Immature natural killer cell (primary cell): ENCODE measurements around the gene RASAL2. TPM values are rescaled to one million over a fixed set of nuclear protein-coding genes. Genes with fewer than 3 reads are reported as not detected.

Source experiments
- DNase-seq, 3 donors: peaks; one replicate each; pipeline ENCODE4 v3.0.0; 2022; ENCODE audit warnings: mixed read lengths in 1 of 3
- H3K27ac Mint-ChIP-seq, 6 donors: one replicate each; pipeline ENCODE4 v1.8.0; 2020; ENCODE audit warnings: mixed read lengths in 6 of 6, mild to moderate bottlenecking in 5 of 6, inconsistent platforms in 4 of 6, moderate library complexity in 3 of 6
- H3K27me3 Mint-ChIP-seq, 3 donors: one replicate each; pipeline ENCODE4 v1.8.0; 2020 to 2021; ENCODE audit warnings: low read depth in 3 of 3, mild to moderate bottlenecking in 3 of 3, mixed read lengths in 3 of 3, moderate library complexity in 3 of 3, inconsistent platforms in 1 of 3
- H3K36me3 Mint-ChIP-seq, 3 donors: one replicate each; pipeline ENCODE4 v1.8.0; 2020; ENCODE audit warnings: mixed read lengths in 3 of 3, inconsistent platforms in 2 of 3, mild to moderate bottlenecking in 2 of 3
- H3K4me1 Mint-ChIP-seq, 2 donors: one replicate each; pipeline ENCODE4 v1.8.0; 2020; ENCODE audit warnings: inconsistent platforms in 2 of 2, mild to moderate bottlenecking in 2 of 2, mixed read lengths in 2 of 2, moderate library complexity in 1 of 2
- H3K4me3 Mint-ChIP-seq, 5 donors: one replicate each; pipeline ENCODE4 v1.8.0; 2020; ENCODE audit warnings: mild to moderate bottlenecking in 5 of 5, mixed read lengths in 5 of 5, inconsistent platforms in 3 of 5, moderate library complexity in 3 of 5
- H3K9me3 Mint-ChIP-seq, 6 donors: one replicate each; pipeline ENCODE4 v1.8.0; 2020; ENCODE audit warnings: mild to moderate bottlenecking in 6 of 6, mixed read lengths in 6 of 6, inconsistent platforms in 4 of 6, moderate library complexity in 3 of 6
- polyA plus RNA-seq, 3 donors: library from polyadenylated mRNA; unstranded; fragments of 300-500 nt; fragmentation: Illumina TruSeq; gene quantifications; one replicate each; pipeline ENCODE4 v1.2.3, GENCODE V29; 2021

Gene RASAL2
- polyA plus RNA-seq, 3 donors from 2014 or later, result not detected

GRCh38 chr1:178060789-178061556 is 32.9 kb upstream of the RASAL2 start:
- Mint-ChIP-seq H3K36me3 (no peaks in the 10 kb centered on the region), H3K9me3 (peaks cover 0 to 20% (median 7%) of the 10 kb centered on the region in 6 donors), H3K27ac (no peak overlapping the region)

DNA sequence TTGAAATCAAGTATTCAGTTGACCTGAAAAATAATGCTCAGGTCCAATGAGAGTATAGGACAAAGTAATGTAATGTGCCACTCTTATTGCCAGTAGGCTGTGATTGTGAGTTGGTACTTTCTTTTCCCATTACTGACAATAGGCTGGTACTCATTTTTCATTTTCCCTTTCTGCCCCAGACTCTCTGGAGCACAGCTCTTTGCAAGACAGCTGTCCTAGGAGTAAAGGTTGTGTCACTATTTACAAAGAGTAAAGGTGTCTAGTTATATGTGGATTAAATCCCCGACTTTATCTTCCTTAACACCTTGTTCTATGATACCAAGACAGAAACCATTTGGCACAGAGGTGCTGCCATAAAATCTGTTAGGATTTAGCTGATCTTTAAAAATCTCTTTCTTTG is 32.3 kb upstream of the RASAL2 start:
- peaks cover 0 to 4% (median 4%) of the 10 kb centered on the region in 3 donors for H3K27me3 Mint-ChIP-seq
- H3K4me3 Mint-ChIP-seq, result no peak overlapping the region
- DNase-seq, result no peak
- peaks cover 0 to 22% (median 7%) of the 10 kb centered on the region in 6 donors for H3K9me3 Mint-ChIP-seq
- no peaks in the 10 kb centered on the region for H3K4me1 Mint-ChIP-seq
- no peak overlapping the region for H3K27ac Mint-ChIP-seq
- no peaks in the 10 kb centered on the region for H3K36me3 Mint-ChIP-seq

More at GRCh38 chr1:178060789-178061556, 32.9 kb upstream of the RASAL2 start:
- DNase-seq, result no peak
- Mint-ChIP-seq H3K27me3 (peaks cover 0 to 7% (median 4%) of the 10 kb centered on the region in 3 donors), H3K4me1 (no peaks in the 10 kb centered on the region), H3K4me3 (no peak overlapping the region)

DNA sequence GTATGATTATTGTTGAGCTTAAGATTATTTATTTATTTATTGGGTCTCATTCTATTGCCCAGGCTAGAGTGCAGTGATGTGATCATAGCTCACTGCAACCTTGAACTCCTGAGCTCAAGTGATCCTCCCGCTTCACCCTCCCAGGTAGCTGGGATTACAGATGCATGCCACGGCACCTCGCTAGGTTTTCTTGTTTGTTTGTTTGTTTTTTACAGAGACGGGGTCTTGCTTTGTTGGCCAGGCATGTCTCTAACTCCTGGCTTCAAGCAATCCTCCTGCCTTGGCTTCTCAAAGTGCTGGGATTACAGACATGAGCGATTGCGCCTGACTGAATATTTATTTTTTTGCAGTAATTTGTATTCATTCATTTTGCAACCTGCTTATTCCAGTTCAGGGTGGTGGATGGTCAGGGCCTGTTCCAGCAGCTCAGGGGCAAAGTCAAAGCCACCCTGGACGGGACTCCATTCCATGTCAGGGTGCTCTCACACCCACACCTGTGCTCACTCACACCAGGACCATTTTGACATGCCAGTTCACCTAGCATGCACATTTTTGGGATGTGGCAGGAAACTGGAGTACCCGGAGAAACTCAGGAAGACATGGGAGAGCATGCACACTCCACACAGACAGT is 29.6 kb upstream of the RASAL2 start:
- H3K36me3 Mint-ChIP-seq, result no peaks in the 10 kb centered on the region
- DNase-seq, result no peak
- H3K27ac Mint-ChIP-seq, result no peak overlapping the region
- H3K4me3 Mint-ChIP-seq, result no peak overlapping the region
- H3K4me1 Mint-ChIP-seq, result no peaks in the 10 kb centered on the region
- H3K27me3 Mint-ChIP-seq, result peaks cover 0 to 11% (median 0%) of the 10 kb centered on the region in 3 donors
- H3K9me3 Mint-ChIP-seq, result peaks cover 0 to 24% (median 7%) of the 10 kb centered on the region in 6 donors

GRCh38 chr1:178065250-178065649 is 28.7 kb upstream of the RASAL2 start:
- no peaks in the 10 kb centered on the region for H3K4me1 Mint-ChIP-seq
- H3K4me3 Mint-ChIP-seq, result no peak overlapping the region
- no peaks in the 10 kb centered on the region for H3K36me3 Mint-ChIP-seq
- peaks cover 0 to 24% (median 7%) of the 10 kb centered on the region in 6 donors for H3K9me3 Mint-ChIP-seq
- no peak overlapping the region for H3K27ac Mint-ChIP-seq
- H3K27me3 Mint-ChIP-seq, result peaks cover 0 to 10% (median 0%) of the 10 kb centered on the region in 3 donors
- no peak for DNase-seq

GRCh38 chr1:178066296-178066907 is 27.5 kb upstream of the RASAL2 start:
- H3K4me3 Mint-ChIP-seq, result no peak overlapping the region
- peaks cover 0 to 24% (median 7%) of the 10 kb centered on the region in 6 donors for H3K9me3 Mint-ChIP-seq
- H3K4me1 Mint-ChIP-seq, result no peaks in the 10 kb centered on the region
- H3K27me3 Mint-ChIP-seq, result peaks cover 0 to 8% (median 0%) of the 10 kb centered on the region in 3 donors
- H3K36me3 Mint-ChIP-seq, result no peaks in the 10 kb centered on the region
- DNase-seq, result no peak
- no peak overlapping the region for H3K27ac Mint-ChIP-seq

GRCh38 chr1:178066908-178067614 is 26.8 kb upstream of the RASAL2 start:
- no peaks in the 10 kb centered on the region for H3K36me3 Mint-ChIP-seq
- peaks cover 0 to 24% (median 7%) of the 10 kb centered on the region in 6 donors for H3K9me3 Mint-ChIP-seq
- DNase-seq, result no peak
- no peaks in the 10 kb centered on the region for H3K4me1 Mint-ChIP-seq
- no peak overlapping the region for H3K27ac Mint-ChIP-seq
- H3K4me3 Mint-ChIP-seq, result no peak overlapping the region
- H3K27me3 Mint-ChIP-seq, result peaks cover 0 to 8% (median 0%) of the 10 kb centered on the region in 3 donors

DNA sequence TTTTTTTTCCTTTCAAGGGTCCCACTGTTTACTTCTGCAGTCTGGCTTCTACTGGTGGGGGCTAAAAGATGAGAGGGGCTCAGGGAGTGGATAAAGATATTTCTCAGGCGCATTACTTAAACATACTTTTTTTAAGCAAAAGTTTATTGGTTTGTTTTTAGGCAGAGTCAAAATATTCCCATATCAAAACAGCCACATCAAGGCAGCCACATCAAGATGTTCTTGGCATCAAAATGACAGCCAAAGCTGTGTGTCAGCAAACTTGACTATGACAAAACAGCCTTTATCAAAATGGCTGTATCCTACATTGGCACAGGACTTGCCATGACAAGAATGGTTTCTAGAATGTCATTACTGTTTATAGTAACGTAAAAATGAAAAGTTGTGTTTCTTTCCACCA is 22.1 kb upstream of the RASAL2 start:
- peaks cover 0 to 8% (median 0%) of the 10 kb centered on the region in 3 donors for H3K27me3 Mint-ChIP-seq
- H3K9me3 Mint-ChIP-seq, result peaks cover 2 to 17% (median 8%) of the 10 kb centered on the region in 6 donors
- H3K4me1 Mint-ChIP-seq, result no peaks in the 10 kb centered on the region
- no peak overlapping the region for H3K4me3 Mint-ChIP-seq
- H3K27ac Mint-ChIP-seq, result no peak overlapping the region
- DNase-seq, result no peak
- H3K36me3 Mint-ChIP-seq, result no peaks in the 10 kb centered on the region

GRCh38 chr1:178072326-178072725 is 21.6 kb upstream of the RASAL2 start:
- H3K27me3 Mint-ChIP-seq, result peaks cover 0 to 6% (median 0%) of the 10 kb centered on the region in 3 donors
- H3K36me3 Mint-ChIP-seq, result no peaks in the 10 kb centered on the region
- H3K27ac Mint-ChIP-seq, result no peak overlapping the region
- no peaks in the 10 kb centered on the region for H3K4me1 Mint-ChIP-seq
- H3K4me3 Mint-ChIP-seq, result no peak overlapping the region
- peaks cover 2 to 22% (median 8%) of the 10 kb centered on the region in 6 donors for H3K9me3 Mint-ChIP-seq
- no peak for DNase-seq

DNA sequence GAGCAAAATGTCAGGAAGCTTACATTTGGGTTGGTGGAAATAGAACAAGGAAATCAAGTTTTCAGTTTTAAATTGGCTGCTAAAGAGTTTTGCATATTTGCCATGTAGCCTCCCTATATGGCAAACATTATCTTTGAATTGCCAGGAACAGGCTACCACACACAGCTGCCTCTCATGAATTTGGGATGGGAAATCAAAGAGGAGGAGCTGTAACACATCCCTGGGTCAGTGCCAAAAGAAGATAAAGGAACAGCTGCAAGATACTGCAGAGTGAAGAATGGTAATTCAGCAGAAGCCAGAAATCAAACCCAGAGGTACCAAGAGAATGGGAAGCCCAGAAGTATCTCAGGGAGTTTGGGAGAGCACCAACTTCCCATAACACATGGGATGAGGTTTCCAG is 18.6 kb upstream of the RASAL2 start:
- no peak for DNase-seq
- Mint-ChIP-seq H3K27ac (no peak overlapping the region), H3K27me3 (peaks cover 0 to 1% (median 0%) of the 10 kb centered on the region in 3 donors), H3K9me3 (peaks cover 4 to 29% (median 13%) of the 10 kb centered on the region in 6 donors), H3K36me3 (no peaks in the 10 kb centered on the region), H3K4me3 (no peak overlapping the region), H3K4me1 (no peaks in the 10 kb centered on the region)

DNA sequence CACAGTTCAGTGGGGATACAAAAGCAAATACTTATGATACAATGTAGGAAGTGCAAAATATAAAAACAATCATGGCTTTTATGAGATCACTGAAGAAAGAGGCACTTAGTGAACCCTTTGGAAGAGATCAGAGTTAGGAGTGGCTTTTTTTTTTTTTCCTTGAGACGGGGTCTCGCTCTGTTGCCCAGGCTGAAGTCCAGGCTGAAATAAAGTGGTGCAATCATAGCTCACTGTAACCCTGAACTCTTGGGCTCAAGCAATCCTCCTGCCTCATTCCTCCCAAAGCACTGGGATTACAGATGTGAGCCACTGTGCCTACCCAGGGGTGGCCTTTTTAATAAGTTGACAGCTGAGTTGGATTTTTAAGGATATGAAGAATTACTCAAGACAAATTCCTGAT is 17.3 kb upstream of the RASAL2 start:
- no peak overlapping the region for H3K27ac Mint-ChIP-seq
- DNase-seq, result no peak
- H3K9me3 Mint-ChIP-seq, result peaks cover 4 to 29% (median 14%) of the 10 kb centered on the region in 6 donors
- H3K27me3 Mint-ChIP-seq, result peaks cover 0 to 1% (median 0%) of the 10 kb centered on the region in 3 donors
- no peaks in the 10 kb centered on the region for H3K36me3 Mint-ChIP-seq
- H3K4me3 Mint-ChIP-seq, result no peak overlapping the region
- H3K4me1 Mint-ChIP-seq, result no peaks in the 10 kb centered on the region

DNA sequence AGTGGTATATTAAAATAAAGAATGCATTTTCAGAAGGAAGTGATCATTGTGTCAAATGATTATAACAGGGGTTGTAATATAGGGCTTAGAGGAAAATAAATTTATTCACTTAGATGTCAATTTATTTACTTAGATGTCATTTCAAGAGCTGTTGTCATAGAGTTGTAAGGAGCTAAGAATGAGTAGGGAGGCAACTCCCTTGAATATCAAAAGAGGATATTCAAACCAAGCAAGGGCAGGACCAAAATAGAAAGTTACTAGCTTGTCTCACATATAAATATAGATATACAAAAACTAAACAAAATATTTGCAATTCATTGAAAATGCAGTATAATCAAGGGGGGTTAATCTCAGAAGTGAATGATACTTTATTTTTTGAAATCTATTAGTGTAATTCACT is 16.0 kb upstream of the RASAL2 start:
- Mint-ChIP-seq H3K9me3 (peaks cover 9 to 22% (median 15%) of the 10 kb centered on the region in 6 donors), H3K27me3 (peaks cover 0 to 3% (median 0%) of the 10 kb centered on the region in 3 donors), H3K4me1 (no peaks in the 10 kb centered on the region)

DNA sequence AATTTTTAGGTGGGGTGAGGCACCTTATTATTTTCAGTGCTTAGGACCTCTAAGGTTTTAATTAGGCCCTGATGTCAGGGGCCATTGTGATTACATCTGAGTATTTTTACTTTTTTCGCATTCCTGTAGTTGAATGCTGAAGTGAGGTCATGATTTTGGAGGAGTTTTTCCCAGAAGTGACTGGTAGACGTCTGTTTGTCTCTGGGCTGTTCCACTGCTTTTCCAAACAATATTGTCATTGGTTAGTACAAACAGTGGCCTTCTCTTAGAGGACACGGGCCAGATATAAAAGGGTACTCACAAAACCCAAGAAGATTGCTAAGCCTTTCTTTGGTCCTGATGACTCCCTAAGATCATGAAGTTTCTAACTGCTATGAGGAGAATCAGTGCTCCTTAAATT is 7.6 kb upstream of the RASAL2 start:
- no peaks in the 10 kb centered on the region for H3K36me3 Mint-ChIP-seq
- H3K27me3 Mint-ChIP-seq, result peaks cover 1 to 4% (median 3%) of the 10 kb centered on the region in 3 donors
- no peak overlapping the region for H3K27ac Mint-ChIP-seq
- H3K9me3 Mint-ChIP-seq, result peaks cover 5 to 31% (median 11%) of the 10 kb centered on the region in 6 donors
- DNase-seq, result no peak
- no peak overlapping the region for H3K4me3 Mint-ChIP-seq
- no peaks in the 10 kb centered on the region for H3K4me1 Mint-ChIP-seq

More for the DNA sequence above, 16.0 kb upstream of the RASAL2 start:
- no peak for DNase-seq
- H3K27ac Mint-ChIP-seq, result no peak overlapping the region
- no peaks in the 10 kb centered on the region for H3K36me3 Mint-ChIP-seq
- no peak overlapping the region for H3K4me3 Mint-ChIP-seq

DNA sequence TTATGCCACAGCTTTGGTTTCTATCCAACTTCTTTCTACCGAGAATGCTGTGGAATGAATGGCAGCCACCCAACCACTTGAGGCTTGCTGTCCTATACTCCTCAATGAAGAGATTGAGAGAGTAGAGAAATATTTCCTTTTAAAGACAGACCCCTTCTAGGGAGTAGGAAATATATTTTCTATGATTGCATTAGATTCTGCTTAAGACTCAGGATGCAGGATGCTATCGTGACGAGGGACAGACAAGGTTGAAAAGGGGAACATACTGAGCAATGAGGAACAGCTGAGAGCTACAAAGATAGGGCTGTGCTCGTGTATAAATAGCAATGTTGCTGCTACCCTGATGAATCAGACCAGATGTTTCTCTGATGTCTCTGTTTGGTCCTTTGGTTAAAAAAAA is 7.1 kb upstream of the RASAL2 start:
- H3K4me1 Mint-ChIP-seq, result no peaks in the 10 kb centered on the region
- H3K36me3 Mint-ChIP-seq, result no peaks in the 10 kb centered on the region
- H3K27ac Mint-ChIP-seq, result no peak overlapping the region

More for the DNA sequence above, 7.1 kb upstream of the RASAL2 start:
- DNase-seq, result no peak
- Mint-ChIP-seq H3K4me3 (no peak overlapping the region), H3K27me3 (peaks cover 1 to 4% (median 2%) of the 10 kb centered on the region in 3 donors), H3K9me3 (peaks cover 5 to 32% (median 12%) of the 10 kb centered on the region in 6 donors)
